ENCODE results near the gene CD82.

Gene CD82

DNA sequence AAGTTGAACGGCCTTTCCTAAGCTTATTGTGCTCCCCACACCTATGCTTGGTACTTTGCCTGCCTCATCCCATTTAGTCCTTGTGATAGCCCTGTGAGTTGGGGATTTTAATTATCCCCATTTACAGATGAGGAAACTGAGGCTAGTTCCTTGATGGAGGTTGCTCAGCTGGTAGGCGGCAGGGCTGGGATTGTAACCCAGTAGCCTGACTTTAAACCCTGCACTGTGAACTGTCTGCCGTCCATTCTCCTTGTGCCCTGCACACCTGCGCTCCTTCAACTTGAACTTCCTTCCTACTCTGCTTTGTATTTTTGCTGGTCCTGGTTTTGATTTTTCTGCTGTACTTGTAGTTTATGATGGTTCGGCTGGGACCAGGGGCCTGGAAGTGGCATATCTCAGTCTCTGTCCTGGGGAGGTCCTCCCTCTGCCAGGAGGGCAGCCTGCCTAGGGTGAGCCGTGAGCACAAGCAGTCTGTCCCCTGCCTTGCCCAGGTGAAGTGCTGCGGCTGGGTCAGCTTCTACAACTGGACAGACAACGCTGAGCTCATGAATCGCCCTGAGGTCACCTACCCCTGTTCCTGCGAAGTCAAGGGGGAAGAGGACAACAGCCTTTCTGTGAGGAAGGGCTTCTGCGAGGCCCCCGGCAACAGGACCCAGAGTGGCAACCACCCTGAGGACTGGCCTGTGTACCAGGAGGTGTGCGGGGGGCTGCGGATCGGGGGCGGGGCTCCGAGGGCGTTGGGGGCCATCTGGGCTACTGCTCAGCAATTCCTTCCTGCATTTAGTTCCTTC is 52.4 kb downstream of the CD82 start:
- TF ChIP-seq, protein P1, sequence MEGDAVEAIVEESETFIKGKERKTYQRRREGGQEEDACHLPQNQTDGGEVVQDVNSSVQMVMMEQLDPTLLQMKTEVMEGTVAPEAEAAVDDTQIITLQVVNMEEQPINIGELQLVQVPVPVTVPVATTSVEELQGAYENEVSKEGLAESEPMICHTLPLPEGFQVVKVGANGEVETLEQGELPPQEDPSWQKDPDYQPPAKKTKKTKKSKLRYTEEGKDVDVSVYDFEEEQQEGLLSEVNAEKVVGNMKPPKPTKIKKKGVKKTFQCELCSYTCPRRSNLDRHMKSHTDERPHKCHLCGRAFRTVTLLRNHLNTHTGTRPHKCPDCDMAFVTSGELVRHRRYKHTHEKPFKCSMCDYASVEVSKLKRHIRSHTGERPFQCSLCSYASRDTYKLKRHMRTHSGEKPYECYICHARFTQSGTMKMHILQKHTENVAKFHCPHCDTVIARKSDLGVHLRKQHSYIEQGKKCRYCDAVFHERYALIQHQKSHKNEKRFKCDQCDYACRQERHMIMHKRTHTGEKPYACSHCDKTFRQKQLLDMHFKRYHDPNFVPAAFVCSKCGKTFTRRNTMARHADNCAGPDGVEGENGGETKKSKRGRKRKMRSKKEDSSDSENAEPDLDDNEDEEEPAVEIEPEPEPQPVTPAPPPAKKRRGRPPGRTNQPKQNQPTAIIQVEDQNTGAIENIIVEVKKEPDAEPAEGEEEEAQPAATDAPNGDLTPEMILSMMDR (IDR thresholded peaks at IDR 0.05; ENCODE audit: extremely low read depth, insufficient read depth, missing control alignments) = no peak
- in situ Hi-C loops (cut with MboI; ENCODE audit: low pct_unique_long_range_greater_than_20kb, low sequenced_read_pairs, unreplicated experiment) = no loop called here
- no peak for DNase-seq (ENCODE audit: low spot score)

DNA sequence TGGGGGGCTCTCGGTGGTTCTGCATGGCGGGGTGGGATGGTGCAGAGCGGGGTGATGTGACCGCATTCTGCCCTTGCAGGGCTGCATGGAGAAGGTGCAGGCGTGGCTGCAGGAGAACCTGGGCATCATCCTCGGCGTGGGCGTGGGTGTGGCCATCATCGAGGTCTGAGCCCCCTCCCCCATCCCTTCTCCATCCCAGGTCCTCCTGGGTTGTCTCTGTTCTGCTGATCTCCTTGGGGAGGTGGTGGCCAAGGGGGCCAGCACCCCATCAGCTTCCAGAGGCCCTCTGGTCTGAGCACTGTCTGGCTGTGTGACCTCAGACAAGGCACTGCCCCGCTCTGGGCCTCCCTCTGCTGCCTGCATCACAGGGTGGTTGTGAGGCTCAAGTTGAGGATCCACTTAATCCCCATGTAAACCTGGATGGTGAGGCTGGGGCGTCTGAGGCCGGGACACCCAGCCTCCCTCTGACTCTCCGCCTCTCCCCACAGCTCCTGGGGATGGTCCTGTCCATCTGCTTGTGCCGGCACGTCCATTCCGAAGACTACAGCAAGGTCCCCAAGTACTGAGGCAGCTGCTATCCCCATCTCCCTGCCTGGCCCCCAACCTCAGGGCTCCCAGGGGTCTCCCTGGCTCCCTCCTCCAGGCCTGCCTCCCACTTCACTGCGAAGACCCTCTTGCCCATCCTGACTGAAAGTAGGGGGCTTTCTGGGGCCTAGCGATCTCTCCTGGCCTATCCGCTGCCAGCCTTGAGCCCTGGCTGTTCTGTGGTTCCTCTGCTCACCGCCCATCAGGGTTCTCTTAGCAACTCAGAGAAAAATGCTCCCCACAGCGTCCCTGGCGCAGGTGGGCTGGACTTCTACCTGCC is 53.3 kb downstream of the CD82 start:
- DNase-seq (ENCODE audit: low spot score) = no peak
- TF ChIP-seq, protein P1 (IDR thresholded peaks at IDR 0.05; ENCODE audit: extremely low read depth, insufficient read depth, missing control alignments) = no peak
- in situ Hi-C loops (cut with MboI; ENCODE audit: low pct_unique_long_range_greater_than_20kb, low sequenced_read_pairs, unreplicated experiment) = no loop called here

DNA sequence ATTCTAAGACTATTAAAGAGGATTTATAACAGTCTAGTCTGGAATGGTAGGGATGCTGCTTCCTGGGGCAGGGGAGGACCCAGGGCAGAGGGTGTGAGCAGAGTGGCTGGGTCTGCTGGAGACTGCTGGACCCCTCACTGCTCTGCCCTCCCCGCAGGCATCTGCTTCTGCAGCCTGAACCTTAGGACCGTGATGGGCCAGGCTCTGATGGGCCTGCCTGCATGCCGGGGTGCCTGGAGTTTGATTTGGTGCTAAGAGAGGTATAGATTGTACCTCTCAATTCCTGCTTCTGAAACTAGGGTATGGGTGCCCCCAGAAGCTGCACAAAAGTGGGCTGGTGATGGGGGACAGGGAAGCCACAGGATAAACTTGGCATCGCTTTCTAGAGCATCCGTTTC is 54.9 kb downstream of the CD82 start:
- in situ Hi-C loops (cut with MboI; ENCODE audit: low pct_unique_long_range_greater_than_20kb, low sequenced_read_pairs, unreplicated experiment) = loop anchor here (10.0 kb wide), 1 partner anchor 284 kb away; no protein-coding TSS in a partner anchor
- DNase-seq (ENCODE audit: low spot score) = no peak
- TF ChIP-seq, protein P1 (IDR thresholded peaks at IDR 0.05; ENCODE audit: extremely low read depth, insufficient read depth, missing control alignments) = no peak

DNA sequence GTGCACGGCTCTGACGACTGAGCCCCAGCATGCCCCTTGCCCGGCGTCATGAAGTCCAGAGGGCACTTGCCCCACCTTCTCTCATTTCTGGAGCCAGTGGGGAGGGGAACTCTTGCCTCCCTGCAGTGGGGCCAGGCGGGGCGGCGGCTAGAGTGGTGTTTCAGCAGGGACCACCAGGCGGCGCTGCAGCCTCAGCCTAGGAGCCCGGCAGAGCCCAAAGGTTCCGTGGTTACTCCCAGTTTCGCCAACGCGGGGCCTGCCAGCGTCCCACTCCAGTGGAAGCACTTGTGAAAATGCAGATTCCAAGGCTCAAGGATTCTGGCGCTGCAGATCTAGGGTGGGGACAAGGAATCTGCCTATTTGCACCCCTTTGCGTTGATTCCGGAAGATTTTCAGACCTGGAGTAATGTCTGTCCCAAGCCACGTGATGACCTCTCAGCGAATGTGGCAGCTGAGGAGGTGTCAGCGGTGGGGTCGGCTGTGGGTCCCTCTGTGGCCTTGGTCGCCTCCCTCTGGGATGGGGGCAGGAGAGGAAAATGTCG is 55.7 kb downstream of the CD82 start:
- in situ Hi-C loops (cut with MboI; ENCODE audit: low pct_unique_long_range_greater_than_20kb, low sequenced_read_pairs, unreplicated experiment) = loop anchor here (10.0 kb wide), 1 partner anchor 284 kb away; no protein-coding TSS in a partner anchor
- TF ChIP-seq, protein P1 (IDR thresholded peaks at IDR 0.05; ENCODE audit: extremely low read depth, insufficient read depth, missing control alignments) = peak; percentile 90
- peak; percentile 71 for DNase-seq (ENCODE audit: low spot score)

DNA sequence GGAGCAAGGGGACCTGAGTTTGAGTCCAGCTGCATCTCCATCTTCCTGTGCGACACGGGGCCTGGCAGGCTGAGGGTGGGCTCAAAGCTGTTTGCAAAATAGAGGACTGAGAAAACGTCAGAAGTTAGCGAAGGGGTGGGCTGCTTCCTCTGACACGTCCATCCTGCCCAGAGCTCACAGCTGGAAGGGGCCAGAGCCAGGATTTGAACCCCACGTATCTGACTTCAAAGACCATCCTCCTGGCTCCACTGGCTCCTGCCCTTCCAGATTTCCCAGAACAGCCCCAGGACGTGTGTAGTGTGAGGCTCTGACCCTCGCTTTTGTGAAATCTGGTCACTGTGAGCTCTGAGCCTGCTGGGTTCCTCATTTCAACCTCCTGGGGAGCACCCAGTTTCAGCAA is 56.3 kb downstream of the CD82 start:
- in situ Hi-C loops (cut with MboI; ENCODE audit: low pct_unique_long_range_greater_than_20kb, low sequenced_read_pairs, unreplicated experiment) = loop anchor here (10.0 kb wide), 1 partner anchor 283 kb away; no protein-coding TSS in a partner anchor
- DNase-seq (ENCODE audit: low spot score) = no peak
- TF ChIP-seq, protein P1 (IDR thresholded peaks at IDR 0.05; ENCODE audit: extremely low read depth, insufficient read depth, missing control alignments) = no peak

DNA sequence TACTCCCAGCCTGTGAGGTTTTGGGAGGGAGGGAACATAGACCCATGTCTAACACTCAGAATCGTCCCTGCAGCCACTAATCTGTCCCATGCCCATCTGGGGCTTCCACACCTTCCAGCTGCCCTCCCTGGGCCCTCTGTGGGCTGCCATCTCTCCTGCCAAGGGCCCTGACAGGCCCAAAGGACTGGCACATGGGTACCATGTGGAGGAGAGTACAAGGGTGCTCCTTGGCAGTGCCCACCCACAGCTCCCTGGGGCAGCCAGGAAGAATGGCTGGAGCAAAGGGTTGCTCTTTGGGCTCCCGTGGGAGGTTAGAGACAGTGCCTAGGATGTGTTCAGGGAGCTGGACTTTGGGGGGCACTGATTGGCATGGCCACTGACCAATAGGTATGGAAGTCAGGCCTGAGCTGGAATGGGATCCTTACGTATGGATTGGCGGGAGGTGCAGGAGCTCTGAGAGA is 56.8 kb downstream of the CD82 start:
- TF ChIP-seq, protein P1 (IDR thresholded peaks at IDR 0.05; ENCODE audit: extremely low read depth, insufficient read depth, missing control alignments) = no peak
- in situ Hi-C loops (cut with MboI; ENCODE audit: low pct_unique_long_range_greater_than_20kb, low sequenced_read_pairs, unreplicated experiment) = loop anchor here (10.0 kb wide), 1 partner anchor 283 kb away; no protein-coding TSS in a partner anchor

More for the DNA sequence above, 56.8 kb downstream of the CD82 start:
- DNase-seq (ENCODE audit: low spot score) = no peak

Measured in GM13977 (cell line).